GM08714 (cell line): Measurements from ENCODE around the gene DISP2.

Experiments used
- H3K4me3 ChIP-seq: fragments of 200-500 bp; sonication (Bioruptor generic); 2 replicates; pipeline ENCODE4 v1.5.1; 2014; ENCODE audit warnings: mild to moderate bottlenecking, low read length, inconsistent platforms
- ZNF274 ChIP-seq: IDR thresholded peaks from 2 replicates; pipeline ENCODE4 v1.6.1; 2012; ENCODE audit warnings: mild to moderate bottlenecking, low read depth, low read length

The DISP2 gene, protein sequence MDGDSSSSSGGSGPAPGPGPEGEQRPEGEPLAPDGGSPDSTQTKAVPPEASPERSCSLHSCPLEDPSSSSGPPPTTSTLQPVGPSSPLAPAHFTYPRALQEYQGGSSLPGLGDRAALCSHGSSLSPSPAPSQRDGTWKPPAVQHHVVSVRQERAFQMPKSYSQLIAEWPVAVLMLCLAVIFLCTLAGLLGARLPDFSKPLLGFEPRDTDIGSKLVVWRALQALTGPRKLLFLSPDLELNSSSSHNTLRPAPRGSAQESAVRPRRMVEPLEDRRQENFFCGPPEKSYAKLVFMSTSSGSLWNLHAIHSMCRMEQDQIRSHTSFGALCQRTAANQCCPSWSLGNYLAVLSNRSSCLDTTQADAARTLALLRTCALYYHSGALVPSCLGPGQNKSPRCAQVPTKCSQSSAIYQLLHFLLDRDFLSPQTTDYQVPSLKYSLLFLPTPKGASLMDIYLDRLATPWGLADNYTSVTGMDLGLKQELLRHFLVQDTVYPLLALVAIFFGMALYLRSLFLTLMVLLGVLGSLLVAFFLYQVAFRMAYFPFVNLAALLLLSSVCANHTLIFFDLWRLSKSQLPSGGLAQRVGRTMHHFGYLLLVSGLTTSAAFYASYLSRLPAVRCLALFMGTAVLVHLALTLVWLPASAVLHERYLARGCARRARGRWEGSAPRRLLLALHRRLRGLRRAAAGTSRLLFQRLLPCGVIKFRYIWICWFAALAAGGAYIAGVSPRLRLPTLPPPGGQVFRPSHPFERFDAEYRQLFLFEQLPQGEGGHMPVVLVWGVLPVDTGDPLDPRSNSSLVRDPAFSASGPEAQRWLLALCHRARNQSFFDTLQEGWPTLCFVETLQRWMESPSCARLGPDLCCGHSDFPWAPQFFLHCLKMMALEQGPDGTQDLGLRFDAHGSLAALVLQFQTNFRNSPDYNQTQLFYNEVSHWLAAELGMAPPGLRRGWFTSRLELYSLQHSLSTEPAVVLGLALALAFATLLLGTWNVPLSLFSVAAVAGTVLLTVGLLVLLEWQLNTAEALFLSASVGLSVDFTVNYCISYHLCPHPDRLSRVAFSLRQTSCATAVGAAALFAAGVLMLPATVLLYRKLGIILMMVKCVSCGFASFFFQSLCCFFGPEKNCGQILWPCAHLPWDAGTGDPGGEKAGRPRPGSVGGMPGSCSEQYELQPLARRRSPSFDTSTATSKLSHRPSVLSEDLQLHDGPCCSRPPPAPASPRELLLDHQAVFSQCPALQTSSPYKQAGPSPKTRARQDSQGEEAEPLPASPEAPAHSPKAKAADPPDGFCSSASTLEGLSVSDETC (N-terminal part only)

DNA sequence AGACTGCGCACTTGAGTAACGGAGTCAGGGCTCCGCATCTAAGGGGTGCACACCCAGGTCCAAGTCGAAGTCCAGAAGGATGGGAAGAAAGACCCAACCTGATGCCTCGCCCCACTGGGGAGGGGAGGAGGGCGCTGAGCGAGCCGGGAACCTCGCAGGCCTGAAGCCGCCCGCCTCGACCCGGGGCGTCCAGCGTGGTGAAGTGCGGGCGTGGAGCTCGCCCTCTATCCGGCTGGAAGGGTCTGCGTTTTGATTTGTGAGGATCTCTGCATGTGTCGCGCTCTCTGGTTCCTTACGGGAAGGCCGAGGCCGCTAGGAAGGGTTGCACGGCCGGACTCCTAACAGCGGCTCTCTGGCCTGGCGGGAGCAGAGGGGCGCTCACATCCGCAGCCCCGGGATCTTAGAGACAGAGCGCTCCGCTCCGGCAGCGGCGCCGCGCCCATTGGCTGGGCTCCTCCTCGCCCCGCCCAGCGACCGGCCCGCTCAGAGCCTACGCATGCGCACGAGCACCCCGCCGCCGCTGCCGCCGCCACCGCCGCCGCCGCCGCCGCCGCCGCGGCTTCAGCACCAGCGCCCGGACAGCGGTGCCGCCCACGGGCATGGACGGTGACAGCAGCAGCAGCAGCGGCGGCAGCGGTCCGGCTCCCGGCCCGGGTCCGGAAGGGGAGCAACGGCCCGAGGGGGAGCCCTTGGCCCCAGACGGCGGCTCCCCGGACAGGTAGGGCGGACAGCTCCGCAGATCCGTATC is at the start of gene DISP2:
Gene DISP2 (plus strand): TSS at position 497 of the 748 bp plus-strand sequence. CDS start 103 bp downstream, at position 600.
- peak within 1 kb of the TSS; percentile 72 for H3K4me3 ChIP-seq
- no peak for TF ChIP-seq ZNF274

GRCh38 chr15:40309344-40309862 is 48.6 kb upstream of the DISP2 start:
- no peak for TF ChIP-seq ZNF274
- no peak overlapping the region for H3K4me3 ChIP-seq

DNA sequence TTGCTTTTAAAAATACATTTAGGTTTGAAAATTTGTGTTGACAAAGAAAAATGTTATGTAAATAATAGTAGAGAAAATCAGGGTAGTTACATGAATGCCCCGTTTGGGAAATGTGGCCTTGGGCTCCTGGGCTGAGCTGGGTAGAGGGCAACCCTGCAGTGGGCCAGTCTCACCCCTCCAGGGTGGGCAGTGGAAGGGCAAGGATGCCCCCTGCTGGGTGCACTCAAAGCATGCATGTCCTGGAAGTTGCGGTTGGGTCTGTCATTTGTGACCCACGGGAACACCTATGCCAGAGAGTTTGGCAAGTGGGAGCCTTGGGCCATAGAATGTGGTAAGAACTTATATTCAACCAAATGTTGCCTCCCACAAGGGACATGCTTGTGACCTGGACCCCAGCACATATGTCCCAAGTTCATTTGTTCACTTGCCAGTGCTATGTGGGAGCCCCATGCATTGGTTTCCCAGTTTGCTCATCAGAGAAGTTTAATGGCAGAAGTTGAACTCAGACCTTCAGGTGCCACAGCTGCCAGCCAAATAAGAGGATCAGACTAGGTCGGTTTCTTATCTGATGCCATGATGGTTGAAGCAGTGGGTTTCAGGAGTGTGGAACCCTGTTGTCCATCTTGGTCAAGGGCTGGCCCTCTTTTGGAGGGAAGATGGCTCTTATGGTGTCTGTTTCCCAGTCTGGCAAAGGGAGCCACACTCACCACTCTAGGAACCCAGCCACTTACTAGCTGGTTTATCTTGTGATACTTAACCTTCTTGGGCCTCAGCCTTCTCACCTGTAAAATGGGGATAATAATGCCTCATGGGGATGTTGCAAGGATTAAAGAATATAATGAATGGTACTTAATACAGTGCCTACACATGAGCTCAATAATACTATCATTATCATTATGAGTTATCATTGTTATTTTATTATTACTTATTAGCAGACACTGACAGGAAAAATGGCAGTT is 47.7 kb upstream of the DISP2 start:
- H3K4me3 ChIP-seq, result no peak overlapping the region
- TF ChIP-seq ZNF274, result no peak

DNA sequence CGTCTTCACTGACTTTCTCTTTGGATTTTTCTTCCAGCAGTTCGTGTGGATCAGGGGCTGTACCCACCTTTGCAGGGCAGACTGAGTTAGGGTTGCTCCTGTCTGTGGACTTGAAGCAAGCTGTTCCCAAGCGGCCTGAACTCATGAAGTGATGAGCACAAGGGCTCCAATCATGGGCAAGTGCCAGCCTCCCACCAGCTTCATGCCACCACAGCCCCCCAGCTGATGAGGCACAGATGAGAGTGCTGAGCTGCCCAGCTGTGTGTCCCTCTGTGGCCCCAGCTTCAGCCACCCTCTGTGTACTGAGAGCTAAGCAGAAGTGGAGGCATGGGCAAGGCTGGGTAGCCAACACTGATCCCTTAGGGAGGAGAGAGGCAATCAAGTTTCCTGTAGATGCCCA is 47.0 kb upstream of the DISP2 start:
- no peak overlapping the region for H3K4me3 ChIP-seq

DNA sequence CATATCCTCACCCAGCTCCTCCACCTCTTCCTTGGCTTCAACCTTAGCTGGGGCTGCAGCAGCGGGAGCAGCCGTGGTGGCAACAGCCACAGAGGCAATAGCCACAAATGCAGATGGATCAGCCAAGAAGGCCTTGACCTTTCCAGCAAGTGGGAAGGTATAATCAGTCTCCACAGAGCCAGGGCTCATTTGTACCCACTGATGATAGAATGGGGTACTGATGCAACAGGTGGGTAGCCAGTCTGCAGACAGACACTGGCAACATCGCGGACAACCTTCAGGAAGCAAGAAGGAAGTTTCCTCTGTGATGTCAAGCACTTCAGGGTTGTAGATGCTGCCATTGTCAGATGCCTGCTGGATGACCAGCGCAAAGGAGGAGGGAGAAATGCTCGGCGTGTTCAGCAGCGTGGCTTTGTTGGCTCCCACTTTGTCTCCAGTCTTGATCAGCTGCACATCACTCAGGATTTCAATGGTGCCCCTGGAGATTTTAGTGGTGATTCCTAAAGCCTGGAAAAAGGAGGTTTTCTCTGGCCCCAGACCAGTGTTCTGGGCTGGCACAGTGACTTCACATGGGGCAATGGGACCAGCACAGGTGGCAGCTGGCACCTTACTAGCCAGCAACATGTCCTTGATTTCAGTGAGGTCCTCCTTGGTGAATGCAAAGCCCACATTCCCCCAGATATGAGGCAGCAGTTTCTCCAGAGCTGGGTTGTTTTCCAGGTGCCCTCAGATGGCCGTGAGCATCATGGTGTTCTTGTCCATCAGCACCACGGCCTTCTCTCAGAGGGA is 45.5 kb upstream of the DISP2 start:
- no peak overlapping the region for H3K4me3 ChIP-seq
- TF ChIP-seq ZNF274, result no peak

More for the DNA sequence above, 47.0 kb upstream of the DISP2 start:
- TF ChIP-seq ZNF274, result no peak

DNA sequence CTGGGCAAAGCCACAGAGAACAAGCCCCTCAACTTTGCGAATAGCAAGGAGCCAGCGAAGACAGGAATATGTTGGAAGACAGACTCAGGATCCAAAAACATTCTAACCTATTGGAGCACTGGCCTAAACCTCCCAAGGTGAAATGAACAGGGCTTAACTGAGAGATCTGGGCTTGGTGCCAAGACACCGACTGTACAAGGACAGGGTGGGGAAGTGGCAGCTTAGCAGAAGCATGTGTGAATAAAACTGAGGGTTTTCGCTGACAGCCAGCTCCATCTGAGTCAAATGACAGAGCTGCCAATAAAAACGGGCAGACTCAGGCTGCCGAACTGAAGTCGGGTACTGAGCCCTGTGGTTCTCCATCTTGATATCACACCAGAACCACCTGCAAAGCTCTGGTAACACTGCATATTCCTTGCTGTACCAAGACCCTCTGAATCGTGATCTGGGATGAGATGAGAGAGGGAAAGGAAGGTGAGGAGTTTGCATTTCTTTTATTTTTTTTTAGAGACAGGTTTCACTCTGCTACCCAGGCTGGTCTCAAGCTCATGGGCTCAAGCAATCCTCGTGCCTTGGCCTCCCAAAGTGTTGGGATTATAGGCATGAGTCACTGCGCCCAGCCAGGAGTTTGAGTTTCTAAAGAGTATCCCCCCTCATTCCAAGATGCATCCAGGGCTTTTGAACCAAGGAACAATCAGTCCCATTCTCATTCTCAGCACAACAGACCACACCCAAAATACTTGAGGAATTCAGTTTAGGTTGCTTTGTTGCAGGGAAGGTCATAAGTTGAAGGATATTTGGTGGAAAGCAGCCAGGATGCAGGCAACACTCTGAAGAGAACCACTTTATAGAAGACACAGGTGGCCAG is 44.3 kb upstream of the DISP2 start:
- no peak for TF ChIP-seq ZNF274

GRCh38 chr15:40314723-40315276 is 43.2 kb upstream of the DISP2 start:
- TF ChIP-seq ZNF274, result no peak
- no peak overlapping the region for H3K4me3 ChIP-seq

More for the DNA sequence above, 44.3 kb upstream of the DISP2 start:
- no peak overlapping the region for H3K4me3 ChIP-seq

- no peak overlapping the region for H3K4me3 ChIP-seq
- no peak for TF ChIP-seq ZNF274
Observed at GRCh38 chr15:40316931-40317330, 41.1 kb upstream of the DISP2 start.

GRCh38 chr15:40317580-40317979 is 40.4 kb upstream of the DISP2 start:
- no peak overlapping the region for H3K4me3 ChIP-seq
- no peak for TF ChIP-seq ZNF274

DNA sequence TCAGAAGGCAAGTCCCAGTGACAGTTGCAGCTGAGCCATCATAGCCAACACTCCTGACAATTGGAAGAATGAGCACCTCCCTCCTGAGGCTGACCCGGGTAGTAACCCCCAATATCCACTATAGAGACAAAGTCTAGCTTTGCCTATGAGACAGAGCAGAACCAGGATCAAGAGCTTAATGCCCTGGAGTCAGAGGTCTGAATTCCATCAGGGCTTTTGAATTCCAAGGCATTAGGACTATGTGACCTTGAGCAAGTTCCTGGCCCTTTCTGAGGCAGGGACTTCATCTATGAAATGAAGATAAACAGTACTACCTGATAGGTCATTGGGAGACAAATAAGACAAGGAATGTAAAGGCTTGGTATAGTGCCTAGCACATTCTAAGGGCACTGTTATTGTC is 37.6 kb upstream of the DISP2 start:
- no peak for TF ChIP-seq ZNF274
- H3K4me3 ChIP-seq, result no peak overlapping the region
